ENCODE data around the gene KLHDC4.
"Not testable (repeated sequence)": the region's sequence is repeated elsewhere in the genome, so short reads cannot be mapped to it uniquely, and the experiment has no call there.

The KLHDC4 gene

DNA sequence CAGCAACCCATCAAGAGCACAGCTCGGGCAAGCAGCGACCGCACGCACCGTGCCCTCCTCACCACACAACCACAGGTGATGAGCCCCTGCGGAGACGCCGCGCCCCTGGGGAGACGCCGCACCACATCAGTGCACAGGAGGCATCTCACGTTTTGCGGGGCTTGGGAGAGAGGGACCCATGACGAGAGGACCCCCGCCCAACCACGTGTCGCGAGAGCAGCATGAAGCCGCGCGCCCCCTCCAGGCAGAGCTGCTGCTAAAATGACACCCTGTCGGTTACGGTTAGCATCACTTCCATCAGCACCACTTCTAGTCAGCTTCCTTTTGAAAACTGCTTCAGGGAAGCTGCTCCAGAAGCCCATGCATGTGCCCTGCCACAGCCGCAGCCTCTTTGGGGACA lies 45.3 kb downstream of the KLHDC4 start:
- no peak for DNase-seq (ENCODE audit: low read depth)

DNA sequence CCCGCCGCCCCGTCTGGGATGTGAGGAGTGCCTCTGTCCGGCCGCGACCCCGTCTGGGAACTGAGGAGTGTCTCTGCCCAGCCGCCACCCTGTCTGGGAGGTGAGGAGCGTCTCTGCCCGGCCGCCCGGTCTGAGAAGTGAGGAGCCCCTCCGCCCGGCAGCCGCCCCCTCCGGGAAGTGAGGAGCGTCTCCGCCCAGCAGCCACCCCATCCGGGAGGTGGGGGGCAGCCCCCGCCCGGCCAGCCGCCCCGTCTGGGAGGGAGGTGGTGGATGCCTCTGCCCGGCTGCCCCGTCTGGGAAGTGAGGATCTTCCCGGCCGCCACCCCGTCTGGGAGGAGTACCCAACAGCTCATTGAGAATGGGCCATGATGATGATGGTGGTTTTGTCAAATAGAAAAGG lies 47.0 kb downstream of the KLHDC4 start:
- not testable (repeated sequence) for DNase-seq (ENCODE audit: low read depth)

- no peak for DNase-seq (ENCODE audit: low read depth)
Measured at GRCh38 chr16:87715658-87716057, 50.1 kb downstream of the KLHDC4 start.

GRCh38 chr16:87715231-87715630 lies 50.6 kb downstream of the KLHDC4 start:
- DNase-seq (ENCODE audit: low read depth), result no peak

GRCh38 chr16:87713451-87714229 lies 52.1 kb downstream of the KLHDC4 start:
- DNase-seq (ENCODE audit: low read depth), result no peak

DNA sequence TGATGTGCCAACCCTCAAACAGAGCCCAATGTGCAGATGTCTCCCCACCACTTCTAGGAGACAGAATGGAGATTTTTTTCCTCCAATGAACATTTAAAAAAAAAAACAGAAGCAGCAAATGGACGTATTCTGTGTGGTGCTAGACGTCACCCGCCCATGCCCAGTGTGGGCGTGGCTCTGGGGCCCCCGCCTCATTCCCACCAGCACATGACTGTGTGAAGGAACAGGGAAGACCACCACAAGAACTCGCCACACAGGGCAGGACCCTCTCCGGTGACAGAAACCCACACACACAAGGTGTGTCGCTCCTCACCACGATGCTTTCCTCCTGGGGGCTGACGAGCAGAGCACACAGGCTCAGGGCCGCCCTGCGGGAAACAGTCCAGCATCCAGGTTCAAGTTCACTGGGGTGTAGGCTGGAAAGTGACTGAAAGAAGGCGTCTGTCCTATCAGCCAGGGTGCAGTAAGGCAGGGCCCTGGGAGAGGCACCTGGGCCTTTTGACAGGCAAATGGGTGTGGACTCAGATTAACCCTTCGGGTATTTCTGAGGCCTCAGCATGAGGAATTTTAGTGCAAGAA lies 53.5 kb downstream of the KLHDC4 start:
- no peak for DNase-seq (ENCODE audit: low read depth)

- DNase-seq (ENCODE audit: low read depth), result no peak
Measured at GRCh38 chr16:87710887-87711286, 54.9 kb downstream of the KLHDC4 start.

DNA sequence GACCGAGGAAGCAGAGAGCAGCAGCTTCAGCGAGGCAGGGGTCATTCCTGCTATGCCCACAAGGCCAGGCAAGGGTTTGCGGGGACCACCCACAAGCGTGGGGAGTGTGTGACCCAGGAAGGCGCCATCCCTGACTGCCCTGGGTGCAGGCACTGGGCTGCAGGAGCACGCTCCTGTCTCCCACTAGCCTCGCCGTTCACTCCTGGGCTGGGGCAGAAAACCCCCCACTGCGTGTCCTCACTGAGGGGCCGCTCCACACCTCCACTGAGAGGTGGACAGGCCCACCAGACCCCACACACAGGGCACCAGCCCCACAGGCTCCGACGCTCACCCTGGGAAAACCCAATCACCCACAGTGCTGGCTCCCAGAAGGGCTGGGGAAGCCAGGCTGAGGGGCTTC lies 56.1 kb downstream of the KLHDC4 start:
- no peak for DNase-seq (ENCODE audit: low read depth)

- DNase-seq (ENCODE audit: low read depth), result no peak
Measured at GRCh38 chr16:87708881-87709638, 56.7 kb downstream of the KLHDC4 start.

GRCh38 chr16:87707714-87708580 lies 57.8 kb downstream of the KLHDC4 start:
- no peak for DNase-seq (ENCODE audit: low read depth)

GRCh38 chr16:87707097-87707496 lies 58.7 kb downstream of the KLHDC4 start:
- DNase-seq (ENCODE audit: low read depth), result no peak

DNA sequence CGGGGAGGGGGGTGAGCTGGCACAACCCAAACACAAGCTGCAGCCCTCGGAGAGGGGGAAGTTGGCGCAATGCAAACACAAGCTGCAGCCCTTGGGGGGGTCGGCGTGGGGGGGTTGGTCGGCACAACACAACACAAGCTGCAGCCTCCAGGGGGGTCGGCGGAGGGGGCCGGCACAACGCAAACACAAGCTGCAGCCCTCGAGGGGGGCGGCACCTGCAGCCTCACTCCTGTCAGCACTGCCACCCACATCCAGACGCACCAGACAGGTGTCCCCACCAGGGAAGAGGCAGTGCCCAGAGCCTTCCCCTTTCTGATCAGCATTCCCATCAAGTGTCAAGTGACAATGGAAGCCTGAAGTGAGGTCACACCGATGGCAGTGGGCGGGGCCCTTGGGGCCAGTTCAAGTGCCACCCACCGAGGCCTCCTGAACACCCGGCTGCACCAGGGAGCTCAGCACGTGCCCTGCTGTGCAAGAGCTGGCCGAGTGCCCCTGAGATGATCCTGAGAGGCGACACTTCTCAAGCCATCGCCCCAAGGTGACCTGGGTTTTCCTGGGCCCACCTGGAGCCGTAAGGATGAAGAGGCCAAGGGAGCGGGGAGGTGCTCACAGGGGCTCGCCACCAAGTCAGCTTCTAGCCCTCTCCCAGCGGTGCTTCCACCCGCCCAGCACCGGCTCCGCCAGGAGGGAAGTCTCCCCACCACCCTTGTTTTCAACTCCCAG lies 59.3 kb downstream of the KLHDC4 start:
- DNase-seq (ENCODE audit: low read depth), result no peak

GRCh38 chr16:87705771-87706277 lies 60.0 kb downstream of the KLHDC4 start:
- no peak for DNase-seq (ENCODE audit: low read depth)

DNA sequence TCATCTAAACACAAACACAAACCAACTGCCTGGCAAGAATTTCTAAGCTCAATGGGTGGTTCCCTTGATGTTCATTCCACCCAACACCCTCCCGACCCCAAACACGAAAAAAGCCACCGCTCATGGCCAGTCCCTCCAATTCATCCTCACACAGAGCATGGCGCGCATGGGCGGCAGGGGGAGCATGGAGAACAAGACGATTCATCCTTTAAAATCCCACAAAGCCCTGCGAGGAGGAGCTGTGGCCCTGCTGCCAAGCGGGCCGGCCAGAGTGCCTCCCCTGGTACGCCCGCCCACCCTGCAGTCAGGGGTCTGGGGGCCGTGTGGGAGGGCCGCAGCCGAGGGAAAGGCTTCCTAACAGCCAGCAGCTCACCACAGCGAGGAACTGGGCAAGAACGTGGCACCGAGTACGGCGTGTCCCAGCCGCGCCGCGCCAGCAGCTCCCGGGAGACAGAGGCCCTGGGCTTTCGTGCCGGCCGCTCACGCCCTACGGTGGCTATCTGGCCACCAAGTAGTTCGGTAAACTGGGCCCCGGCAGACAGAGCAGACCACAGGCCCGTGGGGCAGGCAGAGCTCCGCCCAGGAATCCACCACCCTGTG lies 60.9 kb downstream of the KLHDC4 start:
- no peak for DNase-seq (ENCODE audit: low read depth)

DNA sequence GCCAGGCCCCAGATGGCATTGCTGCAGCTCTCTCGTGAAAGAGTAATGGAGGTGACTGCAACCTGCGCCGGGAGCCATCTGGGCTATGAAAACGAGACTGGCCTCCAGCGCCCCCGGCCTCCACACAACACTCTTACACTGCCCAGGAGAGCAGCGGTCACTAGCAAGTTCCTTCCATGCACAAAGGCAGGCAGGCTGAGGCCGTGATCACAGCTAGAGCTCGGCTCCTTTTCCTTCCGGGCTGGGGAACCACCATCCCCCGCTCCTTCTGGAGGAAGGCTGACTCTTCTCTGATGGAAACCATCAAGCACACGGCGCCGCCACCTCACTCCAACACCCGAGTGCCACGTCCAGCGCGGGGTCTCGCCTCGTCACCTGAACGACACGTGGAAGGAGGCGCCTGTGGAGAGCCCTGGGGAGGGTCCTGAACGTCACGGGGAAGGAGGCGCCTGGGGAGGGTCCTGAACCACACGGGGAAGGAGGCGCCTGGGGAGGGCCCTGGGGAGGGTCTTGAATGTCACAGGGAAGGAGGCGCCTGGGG lies 61.9 kb downstream of the KLHDC4 start:
- no peak for DNase-seq (ENCODE audit: low read depth)

GRCh38 chr16:87703071-87703470 lies 62.7 kb downstream of the KLHDC4 start:
- no peak for DNase-seq (ENCODE audit: low read depth)

DNA sequence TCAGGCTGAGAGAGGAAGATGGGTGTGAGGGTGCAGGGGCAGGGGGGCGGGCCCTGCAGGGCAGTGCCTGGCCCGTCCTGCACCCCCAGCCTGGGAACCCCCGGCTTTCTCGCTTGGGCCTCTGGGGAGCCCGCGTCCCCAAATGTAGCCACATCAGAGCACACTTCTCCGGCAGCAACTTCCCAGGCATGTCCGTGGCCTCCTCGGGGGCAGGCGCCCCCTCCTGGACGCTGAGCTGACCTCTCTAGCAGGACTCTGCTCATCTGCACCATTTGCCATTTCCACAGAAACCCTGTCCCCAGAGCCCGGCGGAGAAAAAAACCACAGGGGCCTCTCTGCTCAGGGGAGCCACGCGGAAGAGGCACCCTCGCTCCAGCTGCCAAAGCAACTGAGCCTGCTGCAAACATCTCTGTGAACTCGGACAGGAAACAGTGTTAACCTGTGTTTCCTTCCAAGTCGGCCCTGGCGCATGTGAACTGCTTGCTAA lies 63.4 kb downstream of the KLHDC4 start:
- DNase-seq (ENCODE audit: low read depth), result no peak

DNA sequence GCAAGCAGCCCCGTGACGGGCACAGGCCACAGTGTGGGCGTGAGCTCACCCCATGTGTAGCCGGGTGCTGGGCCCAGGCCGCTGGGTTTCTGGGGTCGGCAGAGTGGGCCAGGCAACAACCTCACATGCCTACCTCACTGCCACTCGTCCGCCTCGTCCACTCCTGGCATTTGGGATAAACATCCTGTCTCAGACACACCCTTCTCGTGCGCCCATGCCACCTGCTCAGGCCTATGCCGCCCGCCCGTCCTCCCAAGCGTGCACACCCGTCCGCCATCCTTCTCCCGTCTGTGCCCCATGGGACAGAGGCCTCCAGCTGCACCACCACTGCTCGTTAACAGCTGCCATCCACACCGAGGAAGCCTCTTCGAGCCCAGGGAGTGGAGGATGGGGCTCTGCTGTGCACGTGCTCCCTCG lies 64.3 kb downstream of the KLHDC4 start:
- no peak for DNase-seq (ENCODE audit: low read depth)

- DNase-seq (ENCODE audit: low read depth), result no peak
Measured at GRCh38 chr16:87701078-87701460, 64.7 kb downstream of the KLHDC4 start.

- no peak for DNase-seq (ENCODE audit: low read depth)
Measured at GRCh38 chr16:87700406-87701077, 65.2 kb downstream of the KLHDC4 start.

Data from stimulated activated CD8-positive, alpha-beta memory T cell treated with anti-CD3 and anti-CD28 coated beads, Interleukin-12 subunit alpha, Interleukin-12 subunit beta, amount 100 ng/mL, for 1 hour (primary cell).